Lower lobe of right lung (tissue), 2 donors: ENCODE results near the gene KRT80. TPM values are rescaled to one million over a fixed set of nuclear protein-coding genes. Genes with fewer than 3 reads are reported as not detected.

Experiments used
- ATAC-seq, 2 donors: fragments of 200-7000 bp; cut with Tn5 transposase; one replicate each; pipeline ENCODE4 v1.9.1; 2020 to 2022; ENCODE audit warnings: mild to moderate bottlenecking in 2 of 2, moderate library complexity in 2 of 2
- DNase-seq: peaks from one replicate; pipeline ENCODE4 v3.0.0-alpha.2; 2020
- H3K27ac ChIP-seq: fragments of 200-600 bp; one replicate; pipeline ENCODE4 v1.8.0; 2022
- H3K27me3 ChIP-seq: fragments of 200-600 bp; one replicate; pipeline ENCODE4 v1.8.0; 2022; ENCODE audit warnings: low read depth
- H3K36me3 ChIP-seq: fragments of 200-600 bp; one replicate; pipeline ENCODE4 v1.8.0; 2022; ENCODE audit warnings: mild to moderate bottlenecking
- H3K4me1 ChIP-seq: fragments of 200-600 bp; one replicate; pipeline ENCODE4 v1.8.0; 2022
- H3K4me3 ChIP-seq: fragments of 200-600 bp; one replicate; pipeline ENCODE4 v1.8.0; 2022; ENCODE audit warnings: mild to moderate bottlenecking
- H3K9me3 ChIP-seq: fragments of 200-600 bp; one replicate; pipeline ENCODE4 v1.8.0; 2022
- intact Hi-C: fragments of 100-400 bp; cut with DNase I; formaldehyde crosslinking; loops from one replicate; pipeline ENCODE4 v1.11.0; 2022
- total RNA-seq: library from RNA; stranded (reverse); fragmentation: NEBNext Ultra II Directional; extraction: Animal tissue kit (Norgen Biotek cat#: 25700); gene quantifications from one replicate; pipeline ENCODE4 v1.2.1, GENCODE V29; 2021
- TF ChIP-seq, protein P1 (sequence below): fragments of 200-600 bp; IDR thresholded peaks from one replicate; pipeline ENCODE4 v1.8.0; 2022; ENCODE audit warnings: antibody characterized with exemption, mild to moderate bottlenecking
- donor health status: DM: no; HTN: yes; CAD: no; lungs with severe emphysema.

The KRT80 gene
- total RNA-seq, 1 donor from 2014 or later = 3.0 TPM

DNA sequence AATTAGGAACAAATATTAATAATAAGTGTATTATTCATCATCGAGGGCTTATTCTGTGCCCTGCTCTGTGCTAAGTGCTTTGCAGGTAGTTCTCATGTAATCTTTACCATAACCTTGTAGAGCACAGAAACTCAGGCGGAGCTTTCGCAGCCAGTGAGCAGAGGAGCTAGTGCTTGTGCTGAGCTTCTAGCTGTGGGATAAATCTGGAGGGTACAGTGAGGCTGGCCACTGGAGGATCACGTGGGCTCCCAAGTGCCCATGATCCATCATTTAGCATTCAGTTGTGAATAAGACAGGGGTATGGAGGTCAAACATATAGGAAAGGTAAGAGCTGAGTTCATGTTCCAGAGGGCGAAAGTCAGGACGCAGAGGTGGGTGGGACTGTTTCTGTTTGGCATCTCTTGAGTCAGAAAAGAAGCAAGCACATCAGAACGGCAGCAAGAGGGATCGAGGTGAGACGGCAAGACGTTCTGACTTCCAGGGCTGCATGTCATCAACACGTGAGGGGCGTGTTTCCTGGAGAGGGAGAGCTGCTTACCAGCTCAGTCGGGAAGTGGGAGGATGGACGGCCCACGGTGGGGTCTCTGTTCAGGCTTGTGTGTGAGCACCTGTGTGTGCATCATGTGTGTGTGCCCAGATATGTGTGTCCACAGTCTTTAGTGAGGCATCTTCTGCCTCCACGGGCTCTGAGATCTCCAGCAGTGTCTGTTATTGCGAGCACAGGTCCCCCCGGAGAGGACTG, 16.8 kb upstream of the KRT80 start:
- no peak overlapping the region for H3K4me3 ChIP-seq
- ATAC-seq = no peak
- peaks cover 15% of the 10 kb centered on the region for H3K4me1 ChIP-seq
- DNase-seq = peak; percentile 44
- TF ChIP-seq, protein P1, sequence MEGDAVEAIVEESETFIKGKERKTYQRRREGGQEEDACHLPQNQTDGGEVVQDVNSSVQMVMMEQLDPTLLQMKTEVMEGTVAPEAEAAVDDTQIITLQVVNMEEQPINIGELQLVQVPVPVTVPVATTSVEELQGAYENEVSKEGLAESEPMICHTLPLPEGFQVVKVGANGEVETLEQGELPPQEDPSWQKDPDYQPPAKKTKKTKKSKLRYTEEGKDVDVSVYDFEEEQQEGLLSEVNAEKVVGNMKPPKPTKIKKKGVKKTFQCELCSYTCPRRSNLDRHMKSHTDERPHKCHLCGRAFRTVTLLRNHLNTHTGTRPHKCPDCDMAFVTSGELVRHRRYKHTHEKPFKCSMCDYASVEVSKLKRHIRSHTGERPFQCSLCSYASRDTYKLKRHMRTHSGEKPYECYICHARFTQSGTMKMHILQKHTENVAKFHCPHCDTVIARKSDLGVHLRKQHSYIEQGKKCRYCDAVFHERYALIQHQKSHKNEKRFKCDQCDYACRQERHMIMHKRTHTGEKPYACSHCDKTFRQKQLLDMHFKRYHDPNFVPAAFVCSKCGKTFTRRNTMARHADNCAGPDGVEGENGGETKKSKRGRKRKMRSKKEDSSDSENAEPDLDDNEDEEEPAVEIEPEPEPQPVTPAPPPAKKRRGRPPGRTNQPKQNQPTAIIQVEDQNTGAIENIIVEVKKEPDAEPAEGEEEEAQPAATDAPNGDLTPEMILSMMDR = no peak
- no peaks in the 10 kb centered on the region for H3K9me3 ChIP-seq
- H3K36me3 ChIP-seq = no peaks in the 10 kb centered on the region
- intact Hi-C loops = no loop called here
- H3K27ac ChIP-seq = no peak overlapping the region
- H3K27me3 ChIP-seq = no peaks in the 10 kb centered on the region

DNA sequence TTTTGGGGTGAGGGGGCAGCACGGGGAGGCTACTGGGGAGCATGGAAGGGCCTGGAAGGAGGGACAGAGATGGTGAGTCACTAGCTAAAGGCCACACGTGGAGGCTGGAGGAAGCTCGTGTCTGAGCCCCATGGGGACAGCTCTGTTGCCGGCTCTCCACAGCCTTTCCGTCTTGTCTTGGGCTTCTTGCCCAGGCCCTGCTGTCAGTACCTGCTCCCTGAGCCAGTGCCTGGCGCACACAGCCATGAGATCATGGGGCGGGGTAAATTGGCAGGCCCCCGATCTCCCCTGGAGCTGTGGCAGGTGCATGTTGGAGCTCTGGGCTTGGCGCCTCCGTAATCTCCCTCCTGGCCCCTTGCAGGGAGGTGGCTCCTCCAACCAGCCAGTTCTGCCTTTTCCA, 16.1 kb upstream of the KRT80 start:
- no peaks in the 10 kb centered on the region for H3K36me3 ChIP-seq
- no peaks in the 10 kb centered on the region for H3K9me3 ChIP-seq
- DNase-seq (peak; percentile 67), ATAC-seq (peak; percentile 39 to 53)
- TF ChIP-seq, protein P1 = no peak
- no peaks in the 10 kb centered on the region for H3K27me3 ChIP-seq
- H3K27ac ChIP-seq = peak overlapping the region; percentile 31
- no peak overlapping the region for H3K4me3 ChIP-seq
- peaks cover 18% of the 10 kb centered on the region for H3K4me1 ChIP-seq
- intact Hi-C loops = no loop called here

DNA sequence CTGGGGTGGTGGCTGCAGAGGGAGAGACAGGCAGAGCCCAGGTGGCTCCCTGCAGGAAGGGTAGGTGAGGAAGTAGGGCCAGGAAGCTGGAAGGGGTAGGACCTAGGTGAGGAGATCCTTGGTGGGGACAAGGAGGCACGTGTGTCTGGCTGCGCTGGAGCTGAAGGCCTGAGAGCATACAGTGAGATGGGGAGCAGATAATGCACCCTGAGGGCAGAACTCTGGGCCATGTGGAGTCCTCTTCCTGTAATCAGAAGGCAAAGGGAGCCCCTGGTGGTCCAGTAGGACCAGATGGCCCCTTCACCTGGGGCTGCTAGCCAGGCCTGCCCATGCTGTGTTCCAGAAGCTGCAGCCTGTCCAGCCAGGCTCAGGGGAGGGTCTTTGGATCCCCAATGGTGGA, 15.3 kb upstream of the KRT80 start:
- DNase-seq (peak; percentile 17), ATAC-seq (no peak)
- intact Hi-C loops = no loop called here
- Histone ChIP-seq H3K4me3 (no peak overlapping the region), H3K27ac (no peak overlapping the region), H3K27me3 (no peaks in the 10 kb centered on the region), H3K36me3 (no peaks in the 10 kb centered on the region), H3K4me1 (peaks cover 26% of the 10 kb centered on the region), H3K9me3 (no peaks in the 10 kb centered on the region)
- TF ChIP-seq, protein P1 = no peak

DNA sequence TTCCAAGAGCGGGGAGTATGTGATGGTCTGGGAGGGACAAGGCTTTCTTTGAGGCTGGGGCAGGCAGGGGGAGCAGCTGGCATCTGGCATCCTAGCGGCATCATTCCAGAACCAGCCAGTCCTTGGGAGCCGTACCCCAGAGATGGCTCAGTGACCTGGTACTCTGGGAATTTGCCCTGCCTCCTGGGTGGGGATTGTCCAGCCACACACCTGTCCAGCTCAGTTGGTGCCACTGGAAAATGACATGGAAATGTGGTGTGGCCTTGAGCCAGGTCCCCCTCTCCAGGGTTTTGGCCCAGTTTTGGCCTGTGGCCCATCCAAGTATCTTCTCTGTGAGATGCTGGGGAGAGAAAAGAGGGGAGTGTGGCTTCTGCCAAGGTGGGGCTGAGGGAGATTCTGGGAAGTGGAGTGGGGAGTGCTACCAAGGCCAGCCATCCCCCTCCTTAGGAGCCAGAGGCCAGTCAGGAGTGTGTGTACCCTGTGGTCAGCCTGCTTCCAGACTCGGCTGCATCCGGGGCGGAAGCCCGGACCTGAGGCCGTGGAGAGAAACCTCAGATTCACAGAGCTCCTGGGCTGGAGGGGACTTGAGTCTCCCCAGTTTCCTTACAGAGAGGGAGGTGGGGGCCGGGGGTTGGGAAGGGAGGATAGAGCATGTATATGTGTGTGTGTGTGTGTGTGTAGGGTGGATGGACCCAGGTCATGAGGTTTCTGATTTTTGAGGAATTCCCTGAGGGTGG, 14.7 kb upstream of the KRT80 start:
- Histone ChIP-seq H3K4me3 (no peak overlapping the region), H3K9me3 (no peaks in the 10 kb centered on the region), H3K27me3 (no peaks in the 10 kb centered on the region), H3K36me3 (no peaks in the 10 kb centered on the region), H3K27ac (no peak overlapping the region), H3K4me1 (peaks cover 27% of the 10 kb centered on the region)
- DNase-seq = peak; percentile 34
- intact Hi-C loops = no loop called here
- TF ChIP-seq, protein P1 = no peak
- no peak for ATAC-seq

DNA sequence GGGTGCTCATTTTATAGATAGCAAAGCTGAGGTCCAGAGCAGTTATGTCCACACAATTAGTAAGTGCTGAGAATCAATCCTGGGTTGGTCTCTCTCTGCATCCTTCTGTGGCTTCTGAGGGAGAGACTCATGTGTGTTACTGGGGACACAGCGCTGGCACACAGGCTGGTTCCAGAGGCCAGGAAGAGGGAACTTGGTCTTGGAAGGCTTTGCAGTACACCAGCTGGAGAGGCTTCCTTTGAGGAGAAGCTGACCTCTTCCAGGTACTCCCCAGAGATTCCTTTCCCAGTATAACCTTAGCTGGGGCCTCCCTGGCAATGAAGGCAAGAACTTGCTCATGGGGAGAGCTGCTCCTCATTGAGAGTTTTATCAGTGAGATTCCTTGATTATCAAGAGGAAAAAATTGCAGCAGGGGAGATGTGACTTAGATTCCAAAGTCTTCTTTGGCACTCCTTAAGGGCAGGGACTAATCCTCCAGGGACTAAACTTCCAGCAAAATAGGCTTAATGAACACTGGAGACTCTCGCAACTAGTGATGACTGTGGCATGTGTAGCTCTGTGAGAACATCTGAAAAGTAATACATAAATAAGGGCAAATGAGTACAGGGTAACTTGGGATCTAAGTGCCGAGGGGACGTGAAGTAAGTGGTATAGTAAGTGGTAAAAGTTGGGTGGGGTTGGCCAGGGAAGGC, 13.9 kb upstream of the KRT80 start:
- H3K36me3 ChIP-seq = no peaks in the 10 kb centered on the region
- intact Hi-C loops = no loop called here
- no peaks in the 10 kb centered on the region for H3K27me3 ChIP-seq
- ATAC-seq = no peak
- H3K4me3 ChIP-seq = no peak overlapping the region
- no peaks in the 10 kb centered on the region for H3K9me3 ChIP-seq
- H3K27ac ChIP-seq = no peak overlapping the region
- no peak for DNase-seq
- peaks cover 27% of the 10 kb centered on the region for H3K4me1 ChIP-seq
- TF ChIP-seq, protein P1 = no peak
